Stimulated activated effector memory CD8-positive, alpha-beta T cell treated with anti-CD3 and anti-CD28 coated beads, Interleukin-12 subunit alpha, Interleukin-12 subunit beta, amount 100 ng/mL, for 72 hours (primary cell): ENCODE data around the gene KIF5C.

ENCODE experiments used
- ATAC-seq: fragments of 150-1000 bp; cut with Tn5 transposase; 2 replicates; pipeline ENCODE4 v1.10.0; 2021
- DNase-seq, 2 donors: peaks; one replicate each; pipeline ENCODE4 v3.0.0; 2021 to 2022; ENCODE audit warnings: low spot score in 2 of 2
- H3K27ac Mint-ChIP-seq: one replicate; pipeline ENCODE4 v1.8.0; 2022; ENCODE audit warnings: mild to moderate bottlenecking, mixed read lengths
- H3K36me3 Mint-ChIP-seq: one replicate; pipeline ENCODE4 v1.8.0; 2022; ENCODE audit warnings: mild to moderate bottlenecking, mixed read lengths
- H3K4me1 Mint-ChIP-seq: one replicate; pipeline ENCODE4 v1.8.0; 2022; ENCODE audit warnings: mixed read lengths
- H3K4me3 Mint-ChIP-seq: one replicate; pipeline ENCODE4 v1.8.0; 2022; ENCODE audit warnings: mild to moderate bottlenecking, mixed read lengths
- H3K9me3 Mint-ChIP-seq: one replicate; pipeline ENCODE4 v1.8.0; 2022; ENCODE audit warnings: mixed read lengths

KIF5C gene

GRCh38 chr2:148903294-148903693 lies 28.3 kb downstream of the KIF5C start:
- H3K36me3 Mint-ChIP-seq = no peaks in the 10 kb centered on the region
- DNase-seq (no peak), ATAC-seq (no peak)
- no peak overlapping the region for H3K4me3 Mint-ChIP-seq
- H3K9me3 Mint-ChIP-seq = no peaks in the 10 kb centered on the region
- H3K4me1 Mint-ChIP-seq = peaks cover 9% of the 10 kb centered on the region
- no peak overlapping the region for H3K27ac Mint-ChIP-seq

- DNase-seq (no peak), ATAC-seq (no peak)
- H3K4me3 Mint-ChIP-seq = no peak overlapping the region
- peaks cover 11% of the 10 kb centered on the region for H3K4me1 Mint-ChIP-seq
- no peaks in the 10 kb centered on the region for H3K9me3 Mint-ChIP-seq
- no peak overlapping the region for H3K27ac Mint-ChIP-seq
- no peaks in the 10 kb centered on the region for H3K36me3 Mint-ChIP-seq
Measured at GRCh38 chr2:148903979-148904378, 29.0 kb downstream of the KIF5C start.

- DNase-seq (no peak), ATAC-seq (no peak)
- H3K9me3 Mint-ChIP-seq = no peaks in the 10 kb centered on the region
- H3K4me1 Mint-ChIP-seq = peaks cover 24% of the 10 kb centered on the region
- no peak overlapping the region for H3K4me3 Mint-ChIP-seq
- no peaks in the 10 kb centered on the region for H3K36me3 Mint-ChIP-seq
- H3K27ac Mint-ChIP-seq = no peak overlapping the region
Measured at GRCh38 chr2:148906124-148906523, 31.1 kb downstream of the KIF5C start.

- H3K4me1 Mint-ChIP-seq = peaks cover 28% of the 10 kb centered on the region
- no peaks in the 10 kb centered on the region for H3K9me3 Mint-ChIP-seq
- DNase-seq (no peak), ATAC-seq (peak; percentile 21)
- no peaks in the 10 kb centered on the region for H3K36me3 Mint-ChIP-seq
- no peak overlapping the region for H3K27ac Mint-ChIP-seq
- no peak overlapping the region for H3K4me3 Mint-ChIP-seq
Measured at GRCh38 chr2:148907085-148907785, 32.2 kb downstream of the KIF5C start.

- no peak for DNase-seq
- H3K36me3 Mint-ChIP-seq = no peaks in the 10 kb centered on the region
Measured at GRCh38 chr2:148909114-148909513, 34.1 kb downstream of the KIF5C start.

GRCh38 chr2:148913061-148913460 lies 38.0 kb downstream of the KIF5C start:
- Mint-ChIP-seq H3K4me1 (peaks cover 38% of the 10 kb centered on the region), H3K36me3 (no peaks in the 10 kb centered on the region)

More at GRCh38 chr2:148909114-148909513, 34.1 kb downstream of the KIF5C start:
- Mint-ChIP-seq H3K4me3 (no peak overlapping the region), H3K4me1 (peaks cover 28% of the 10 kb centered on the region), H3K27ac (no peak overlapping the region), H3K9me3 (no peaks in the 10 kb centered on the region)
- no peak for ATAC-seq

GRCh38 chr2:148913492-148913891 lies 38.5 kb downstream of the KIF5C start:
- H3K27ac Mint-ChIP-seq = no peak overlapping the region
- DNase-seq (no peak), ATAC-seq (no peak)
- H3K4me1 Mint-ChIP-seq = peaks cover 42% of the 10 kb centered on the region
- H3K4me3 Mint-ChIP-seq = no peak overlapping the region
- no peaks in the 10 kb centered on the region for H3K36me3 Mint-ChIP-seq
- peaks cover 3% of the 10 kb centered on the region for H3K9me3 Mint-ChIP-seq

More at GRCh38 chr2:148913061-148913460, 38.0 kb downstream of the KIF5C start:
- Mint-ChIP-seq H3K27ac (no peak overlapping the region), H3K4me3 (no peak overlapping the region), H3K9me3 (no peaks in the 10 kb centered on the region)
- ATAC-seq (no peak), DNase-seq (no peak)

GRCh38 chr2:148914463-148914862 lies 39.4 kb downstream of the KIF5C start:
- H3K4me3 Mint-ChIP-seq = no peak overlapping the region
- no peak overlapping the region for H3K27ac Mint-ChIP-seq
- H3K36me3 Mint-ChIP-seq = no peaks in the 10 kb centered on the region
- ATAC-seq = no peak
- peaks cover 9% of the 10 kb centered on the region for H3K9me3 Mint-ChIP-seq
- peaks cover 44% of the 10 kb centered on the region for H3K4me1 Mint-ChIP-seq
- no peak for DNase-seq

- H3K36me3 Mint-ChIP-seq = no peaks in the 10 kb centered on the region
- H3K4me3 Mint-ChIP-seq = no peak overlapping the region
- H3K27ac Mint-ChIP-seq = no peak overlapping the region
- H3K9me3 Mint-ChIP-seq = peaks cover 9% of the 10 kb centered on the region
- peak; percentile 97 for ATAC-seq
- H3K4me1 Mint-ChIP-seq = peaks cover 31% of the 10 kb centered on the region
- DNase-seq = no peak
Measured at GRCh38 chr2:148917431-148917830, 42.4 kb downstream of the KIF5C start.

GRCh38 chr2:148918554-148918953 lies 43.5 kb downstream of the KIF5C start:
- H3K9me3 Mint-ChIP-seq = peaks cover 9% of the 10 kb centered on the region
- no peak for DNase-seq
- no peaks in the 10 kb centered on the region for H3K36me3 Mint-ChIP-seq
- ATAC-seq = no peak
- H3K27ac Mint-ChIP-seq = no peak overlapping the region
- no peak overlapping the region for H3K4me3 Mint-ChIP-seq
- H3K4me1 Mint-ChIP-seq = peaks cover 31% of the 10 kb centered on the region

- Mint-ChIP-seq H3K36me3 (no peaks in the 10 kb centered on the region), H3K4me1 (peaks cover 33% of the 10 kb centered on the region), H3K4me3 (no peak overlapping the region), H3K27ac (no peak overlapping the region), H3K9me3 (peaks cover 9% of the 10 kb centered on the region)
- DNase-seq = no peak
- no peak for ATAC-seq
Measured at GRCh38 chr2:148920559-148920958, 45.5 kb downstream of the KIF5C start.

GRCh38 chr2:148922062-148922461 lies 47.0 kb downstream of the KIF5C start:
- DNase-seq (no peak), ATAC-seq (no peak)
- Mint-ChIP-seq H3K27ac (no peak overlapping the region), H3K4me1 (peaks cover 39% of the 10 kb centered on the region), H3K4me3 (no peak overlapping the region), H3K36me3 (no peaks in the 10 kb centered on the region), H3K9me3 (peaks cover 9% of the 10 kb centered on the region)

GRCh38 chr2:148922776-148923475 lies 47.9 kb downstream of the KIF5C start:
- no peaks in the 10 kb centered on the region for H3K36me3 Mint-ChIP-seq
- peaks cover 9% of the 10 kb centered on the region for H3K9me3 Mint-ChIP-seq
- no peak overlapping the region for H3K4me3 Mint-ChIP-seq
- H3K4me1 Mint-ChIP-seq = peaks cover 37% of the 10 kb centered on the region
- H3K27ac Mint-ChIP-seq = no peak overlapping the region
- no peak for DNase-seq
- ATAC-seq = no peak

GRCh38 chr2:148924514-148925178 lies 49.6 kb downstream of the KIF5C start:
- H3K4me3 Mint-ChIP-seq = no peak overlapping the region
- peaks cover 25% of the 10 kb centered on the region for H3K4me1 Mint-ChIP-seq
- H3K9me3 Mint-ChIP-seq = no peaks in the 10 kb centered on the region
- DNase-seq = no peak
- no peaks in the 10 kb centered on the region for H3K36me3 Mint-ChIP-seq
- no peak for ATAC-seq
- no peak overlapping the region for H3K27ac Mint-ChIP-seq

- peak; percentile 32 to 67 for DNase-seq
- Mint-ChIP-seq H3K27ac (peak overlapping the region; percentile 92), H3K4me1 (peaks cover 25% of the 10 kb centered on the region), H3K4me3 (peak overlapping the region; percentile 81), H3K9me3 (no peaks in the 10 kb centered on the region), H3K36me3 (no peaks in the 10 kb centered on the region)
- peak; percentile 85 for ATAC-seq
Measured at GRCh38 chr2:148926291-148926961, 51.4 kb downstream of the KIF5C start.
